ENCODE results near the gene ZNF280B. TPM values are rescaled to one million over a fixed set of nuclear protein-coding genes. Genes with fewer than 3 reads are reported as not detected.
"Not testable (repeated sequence)": the region's sequence is repeated elsewhere in the genome, so short reads cannot be mapped to it uniquely, and the experiment has no call there.

Gene ZNF280B
- total RNA-seq, 1 experiment from 2014 or later, result 0.10 TPM

GRCh38 chr22:22513619-22514018 lies 5.1 kb upstream of the ZNF280B start:
- no peak for TF ChIP-seq REST (IDR thresholded peaks at IDR 0.05; ENCODE audit: insufficient read depth in 1 of 2, low read depth in 2 of 2, low read length in 1 of 2)
- no peak for TF ChIP-seq POLR2AphosphoS5 (IDR thresholded peaks at IDR 0.05; ENCODE audit: low read depth, low read length)
- no peak for TF ChIP-seq SIN3A (IDR thresholded peaks at IDR 0.05; ENCODE audit: borderline replicate concordance, insufficient read depth, low read depth, low read length)
- TF ChIP-seq TCF7L2 (IDR thresholded peaks at IDR 0.05; ENCODE audit: low read depth, low read length), result no peak
- no peak for TF ChIP-seq CTCF (IDR thresholded peaks at IDR 0.05)
- H3K27me3 ChIP-seq (ENCODE audit: control insufficient read depth, insufficient read depth, low read length), result no peaks in the 10 kb centered on the region; the same call in 1 of the 2 replicates
- ChIA-PET CTCF (no interaction called here), POLR2A (no interaction called here)
- H3K4me3 ChIP-seq (ENCODE audit: low read depth in 2 of 2, low read length in 2 of 2), result no peak overlapping the region
- no peak overlapping the region for H3K27ac ChIP-seq (ENCODE audit: low read length)
- BruUV-seq (replicated peaks), result no TSS peak
- DNase-seq (ENCODE audit: low read depth, low spot score), result no peak
- no peak for ATAC-seq
- intact Hi-C loops (cut with micrococcal nuclease; ENCODE audit: unreplicated experiment) (no loop called here), in situ Hi-C loops (cut with HindIII; ENCODE audit: low pct_unique_long_range_greater_than_20kb, low sequenced_read_pairs) (no loop called here)
- H3K36me3 ChIP-seq (ENCODE audit: control insufficient read depth, insufficient read depth, low read length), result no peaks in the 10 kb centered on the region
- no peaks in the 10 kb centered on the region for H3K9me3 ChIP-seq (ENCODE audit: control insufficient read depth, insufficient read depth, low read depth, low read length)
- no peaks in the 10 kb centered on the region for H3K4me1 ChIP-seq (ENCODE audit: control insufficient read depth, insufficient read depth, low read length)

GRCh38 chr22:22512951-22513350 lies 4.4 kb upstream of the ZNF280B start:
- Histone ChIP-seq H3K9me3 (ENCODE audit: control insufficient read depth, insufficient read depth, low read depth, low read length) (no peaks in the 10 kb centered on the region), H3K27ac (ENCODE audit: low read length) (no peak overlapping the region), H3K36me3 (ENCODE audit: control insufficient read depth, insufficient read depth, low read length) (no peaks in the 10 kb centered on the region; the same call in 1 of the 2 replicates), H3K4me3 (ENCODE audit: low read depth in 2 of 2, low read length in 2 of 2) (no peak overlapping the region), H3K4me1 (ENCODE audit: control insufficient read depth, insufficient read depth, low read length) (no peaks in the 10 kb centered on the region), H3K27me3 (ENCODE audit: control insufficient read depth, insufficient read depth, low read length) (no peaks in the 10 kb centered on the region; the same call in 1 of the 2 replicates)
- POLR2A ChIA-PET, result no interaction called here
- CTCF ChIA-PET, result no interaction called here
- TF ChIP-seq POLR2AphosphoS5 (IDR thresholded peaks at IDR 0.05; ENCODE audit: low read depth, low read length), result no peak
- no peak for TF ChIP-seq TCF7L2 (IDR thresholded peaks at IDR 0.05; ENCODE audit: low read depth, low read length)
- no peak for TF ChIP-seq REST (IDR thresholded peaks at IDR 0.05; ENCODE audit: insufficient read depth in 1 of 2, low read depth in 2 of 2, low read length in 1 of 2)
- in situ Hi-C loops (cut with HindIII; ENCODE audit: low pct_unique_long_range_greater_than_20kb, low sequenced_read_pairs), result no loop called here
- ATAC-seq (no peak), DNase-seq (ENCODE audit: low read depth, low spot score) (no peak)
- intact Hi-C loops (cut with micrococcal nuclease; ENCODE audit: unreplicated experiment), result no loop called here
- BruUV-seq (replicated peaks), result no TSS peak

GRCh38 chr22:22510833-22511232 lies 2.3 kb upstream of the ZNF280B start:
- BruUV-seq (replicated peaks); H3K27ac ChIP-seq (ENCODE audit: low read length); DNase-seq (ENCODE audit: low read depth, low spot score); H3K27me3 ChIP-seq (ENCODE audit: control insufficient read depth, insufficient read depth, low read length); H3K9me3 ChIP-seq (ENCODE audit: control insufficient read depth, insufficient read depth, low read depth, low read length); H3K4me3 ChIP-seq (ENCODE audit: low read depth in 2 of 2, low read length in 2 of 2); POLR2A ChIA-PET; CTCF ChIA-PET; ATAC-seq; intact Hi-C loops (cut with micrococcal nuclease; ENCODE audit: unreplicated experiment); H3K4me1 ChIP-seq (ENCODE audit: control insufficient read depth, insufficient read depth, low read length); H3K36me3 ChIP-seq (ENCODE audit: control insufficient read depth, insufficient read depth, low read length); in situ Hi-C loops (cut with HindIII; ENCODE audit: low pct_unique_long_range_greater_than_20kb, low sequenced_read_pairs): not testable (repeated sequence)

GRCh38 chr22:22509912-22510311 lies 1.4 kb upstream of the ZNF280B start:
- intact Hi-C loops (cut with micrococcal nuclease; ENCODE audit: unreplicated experiment); POLR2A ChIA-PET; DNase-seq (ENCODE audit: low read depth, low spot score); CTCF ChIA-PET; H3K27ac ChIP-seq (ENCODE audit: low read length); H3K36me3 ChIP-seq (ENCODE audit: control insufficient read depth, insufficient read depth, low read length); in situ Hi-C loops (cut with HindIII; ENCODE audit: low pct_unique_long_range_greater_than_20kb, low sequenced_read_pairs); ATAC-seq; H3K4me1 ChIP-seq (ENCODE audit: control insufficient read depth, insufficient read depth, low read length); H3K4me3 ChIP-seq (ENCODE audit: low read depth in 2 of 2, low read length in 2 of 2); BruUV-seq (replicated peaks); H3K9me3 ChIP-seq (ENCODE audit: control insufficient read depth, insufficient read depth, low read depth, low read length); H3K27me3 ChIP-seq (ENCODE audit: control insufficient read depth, insufficient read depth, low read length): not testable (repeated sequence)

All from Panc1 (cell line).